CD4-positive, alpha-beta T cell treated with Interleukin-17A for 1 hour (primary cell): ENCODE data around the gene MBD5.

Experiments
- DNase-seq: peaks from one replicate; pipeline ENCODE4 v3.0.0-alpha.2; 2020

Gene MBD5

DNA sequence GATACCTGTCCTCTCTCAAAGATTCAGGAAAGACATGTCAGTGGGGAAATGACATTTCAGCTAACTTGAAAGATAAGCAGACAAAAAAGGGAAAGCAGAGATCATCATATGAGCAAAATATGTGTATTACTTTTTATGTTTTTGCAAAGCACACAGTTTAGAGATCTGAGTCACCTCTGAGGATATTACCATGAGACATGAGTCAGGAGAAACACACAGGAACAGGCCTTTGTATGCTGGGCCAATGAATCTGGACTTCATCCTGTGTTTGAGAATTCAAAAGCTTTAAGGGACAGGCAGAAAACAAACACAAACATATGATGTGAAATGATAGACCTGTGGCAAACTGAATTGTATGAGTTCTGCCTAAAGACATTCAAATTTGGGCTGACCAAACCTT lies 317.6 kb downstream of the MBD5 start:
- no peak for DNase-seq

DNA sequence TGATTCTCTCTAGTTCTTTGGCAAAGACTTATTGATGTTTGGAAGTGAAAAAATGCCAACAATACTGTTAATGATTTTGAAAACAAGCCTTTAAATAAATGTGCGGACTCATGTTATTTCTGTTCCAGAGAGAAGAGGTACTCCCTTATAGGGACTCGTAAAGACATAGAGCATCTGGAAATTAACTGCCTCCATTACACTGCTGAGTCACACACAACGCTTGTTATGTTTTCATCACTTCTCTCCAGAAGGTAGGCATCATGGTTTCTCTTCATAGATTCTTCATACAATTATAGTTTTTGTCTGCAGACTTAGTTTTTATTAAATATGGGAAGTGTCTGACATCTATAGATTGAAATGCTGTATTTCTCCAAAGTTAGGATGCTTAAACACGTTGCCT lies 321.2 kb downstream of the MBD5 start:
- no peak for DNase-seq

DNA sequence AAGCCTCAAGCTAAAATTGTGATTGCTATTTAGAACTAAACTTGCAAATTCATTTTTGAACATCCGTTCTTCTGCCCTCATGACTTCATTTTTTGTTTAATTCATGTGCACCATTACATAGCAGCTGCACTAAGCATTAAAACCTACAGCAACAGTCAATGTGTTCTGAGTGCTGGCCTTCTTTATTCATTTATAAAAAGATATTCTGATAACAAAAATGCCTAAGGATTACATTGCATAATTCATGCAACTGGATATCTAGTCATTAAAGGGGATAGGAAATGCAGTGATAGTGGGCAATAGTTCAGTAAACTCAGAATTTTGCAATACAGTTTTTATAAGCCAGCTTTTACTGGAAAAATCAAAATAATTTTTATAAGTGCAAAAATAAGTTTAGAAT lies 329.3 kb downstream of the MBD5 start:
- DNase-seq, result no peak

DNA sequence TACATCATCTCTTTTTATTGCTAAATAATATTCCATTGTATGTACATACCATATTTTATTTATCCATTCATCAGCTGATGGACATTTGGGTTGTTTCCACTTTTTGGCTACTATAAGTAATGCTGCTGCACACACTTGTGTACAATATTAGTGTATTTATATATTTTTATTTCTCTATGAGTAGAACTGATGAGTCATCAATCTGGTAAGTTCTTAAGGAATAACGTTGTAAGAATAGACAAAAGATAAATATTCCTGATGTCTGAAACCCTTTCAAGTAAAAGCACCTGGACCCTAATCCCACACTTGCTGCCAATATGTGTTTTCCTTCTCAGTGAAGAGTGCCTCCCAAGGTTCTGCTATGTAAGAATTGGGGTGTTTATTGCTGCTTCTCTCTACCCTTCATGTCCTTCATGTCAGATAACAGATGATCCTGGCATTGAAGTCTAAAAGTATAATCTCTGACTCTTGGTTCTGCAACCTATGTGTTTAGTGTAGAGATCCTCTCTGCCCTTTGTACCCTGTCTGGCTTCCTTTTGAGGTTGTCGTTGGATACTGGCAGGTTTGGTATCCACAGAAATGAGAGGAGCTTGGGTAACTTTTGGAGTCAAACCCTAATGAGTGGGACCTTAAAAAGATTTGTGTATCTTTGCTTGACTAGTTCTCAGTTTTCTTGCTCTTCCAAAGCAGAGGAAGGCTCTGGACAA lies 330.7 kb downstream of the MBD5 start:
- DNase-seq, result no peak

DNA sequence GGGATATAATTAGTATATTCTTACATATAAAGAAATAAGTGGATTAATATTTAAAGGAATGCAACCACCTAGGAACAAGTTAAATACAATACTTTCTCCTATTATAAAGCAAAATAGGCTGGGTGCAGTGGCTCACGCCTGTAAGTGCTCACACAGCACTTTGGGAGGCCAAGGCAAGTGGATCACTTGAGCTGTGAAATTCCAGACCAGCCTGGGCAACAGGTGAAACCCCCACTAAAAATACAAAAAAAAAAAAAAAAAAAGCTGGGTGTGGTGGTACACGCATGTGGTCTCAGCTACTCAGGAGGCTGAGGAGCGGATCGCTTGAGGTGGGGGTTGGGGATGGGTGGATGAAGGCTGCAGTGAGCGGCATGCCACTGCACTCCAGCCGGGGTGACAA lies 337.5 kb downstream of the MBD5 start:
- no peak for DNase-seq

DNA sequence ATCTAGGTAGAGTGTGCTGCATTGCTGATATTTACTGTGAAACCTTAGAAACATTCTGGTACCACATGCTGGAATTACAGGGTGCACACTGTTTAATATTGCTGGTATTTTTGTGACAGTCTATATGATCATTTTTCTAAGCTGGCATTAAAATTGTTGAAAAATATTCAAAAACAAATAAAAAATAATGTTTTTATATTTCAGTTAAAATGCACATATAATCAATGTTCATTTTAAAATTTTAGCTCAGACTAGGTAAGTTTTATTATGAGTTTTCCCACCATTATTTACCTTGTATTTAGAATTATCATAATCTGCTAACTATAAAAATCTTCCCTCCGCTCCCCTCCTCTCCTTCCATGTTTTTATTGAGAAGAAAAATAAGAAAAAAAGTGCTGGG lies 339.8 kb downstream of the MBD5 start:
- no peak for DNase-seq

DNA sequence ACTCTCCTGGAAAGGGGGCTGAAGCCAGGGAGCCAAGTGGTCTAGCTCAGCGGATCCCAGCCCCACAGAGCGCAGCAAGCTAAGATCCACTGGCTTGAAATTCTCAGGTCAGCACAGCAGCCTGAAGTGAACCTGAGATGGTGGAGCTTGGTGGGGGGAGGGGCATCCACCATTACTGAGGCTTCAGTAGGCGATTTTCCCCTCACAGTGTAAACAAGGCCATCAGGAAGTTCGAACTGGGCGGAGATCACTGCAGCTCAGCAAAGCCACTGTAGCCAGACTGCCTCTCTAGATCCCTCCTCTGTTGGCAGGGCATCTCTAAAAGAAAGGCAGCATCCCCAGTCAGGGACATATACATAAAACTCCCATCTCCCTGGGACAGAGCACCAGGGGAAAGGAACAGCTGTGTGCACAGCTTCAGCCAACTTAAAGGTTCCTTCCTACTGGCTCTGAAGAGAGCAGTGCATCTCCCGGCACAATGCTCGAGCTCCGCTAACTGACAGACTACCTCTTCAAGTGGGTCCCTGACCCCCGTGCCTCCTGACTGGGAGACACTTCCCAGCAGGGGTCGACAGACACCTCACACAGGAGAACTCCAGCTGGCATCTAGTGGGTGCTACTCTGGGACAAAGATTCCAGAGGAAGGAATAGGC lies 341.4 kb downstream of the MBD5 start:
- no peak for DNase-seq

DNA sequence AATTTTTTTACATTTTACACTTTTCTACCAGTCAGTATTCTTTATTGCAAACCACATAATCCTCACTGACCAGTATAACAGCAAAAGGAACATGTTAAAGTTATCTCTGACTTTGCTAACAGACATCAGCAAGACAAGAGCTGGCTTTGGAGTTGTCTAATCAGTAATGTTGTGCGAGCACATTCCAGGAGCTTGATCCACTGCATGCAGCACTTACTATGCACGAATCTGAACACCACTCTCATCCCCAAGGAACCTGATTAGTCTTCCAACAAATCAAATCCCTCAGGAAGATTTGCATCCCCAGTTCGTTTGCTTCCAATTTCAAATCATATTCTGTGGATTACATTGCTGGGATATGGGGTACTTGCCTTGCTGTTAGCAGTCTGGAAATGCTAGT lies 354.3 kb downstream of the MBD5 start:
- DNase-seq, result no peak

DNA sequence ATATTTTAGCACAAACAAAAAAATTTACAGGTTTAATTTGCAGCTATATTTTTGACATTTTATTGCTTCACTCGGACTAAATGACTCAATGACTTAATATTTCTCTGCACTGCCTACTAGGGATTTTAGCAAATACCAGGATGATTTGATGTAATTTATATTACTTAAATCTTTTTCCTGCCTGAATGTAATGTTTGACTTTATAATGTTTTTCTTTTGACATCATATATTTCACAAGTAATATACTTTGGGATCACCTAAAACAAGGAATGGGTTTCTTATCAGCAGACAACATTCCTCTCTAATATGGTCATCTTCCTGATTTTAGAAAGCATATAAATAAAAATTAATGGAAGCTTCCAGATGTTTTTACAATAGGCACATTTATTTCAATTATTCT lies 370.4 kb downstream of the MBD5 start:
- DNase-seq, result no peak

DNA sequence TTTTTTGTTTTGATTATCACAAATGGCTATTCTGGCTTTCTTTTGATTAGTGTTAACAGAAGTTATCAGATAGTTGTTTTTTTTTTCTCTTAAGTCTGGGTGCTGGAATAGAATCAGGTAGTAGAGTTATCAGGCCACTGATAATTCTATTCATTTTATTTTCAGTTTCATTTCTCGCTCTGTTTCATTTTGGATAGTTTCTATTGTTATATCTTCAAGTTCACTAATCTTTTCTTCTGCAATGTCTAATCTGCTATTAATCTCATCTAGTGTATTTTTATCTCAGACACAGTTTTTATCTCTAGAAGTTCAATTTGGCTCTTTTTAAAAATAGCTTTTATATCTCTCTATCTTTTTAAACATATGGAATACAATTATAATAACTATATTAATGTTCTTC lies 381.9 kb downstream of the MBD5 start:
- DNase-seq, result no peak

DNA sequence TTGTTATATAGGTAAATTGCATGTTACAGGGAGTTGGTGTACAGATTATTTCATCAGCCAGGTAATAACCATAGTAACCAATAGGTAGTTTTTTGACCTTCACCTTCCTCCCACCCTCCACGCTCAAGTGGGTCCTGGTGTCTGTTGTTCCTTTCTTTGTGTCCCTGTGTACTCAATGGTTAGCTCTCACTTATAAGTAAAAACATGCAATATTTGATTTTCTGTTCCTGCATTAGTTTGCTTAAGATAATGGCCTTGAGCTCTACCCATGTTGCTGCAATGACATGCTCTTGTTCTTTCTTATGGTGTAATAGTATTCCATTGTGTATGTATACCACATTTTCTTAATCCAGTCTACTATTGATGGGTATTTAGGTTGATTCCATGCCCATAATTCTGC lies 390.0 kb downstream of the MBD5 start:
- no peak for DNase-seq

DNA sequence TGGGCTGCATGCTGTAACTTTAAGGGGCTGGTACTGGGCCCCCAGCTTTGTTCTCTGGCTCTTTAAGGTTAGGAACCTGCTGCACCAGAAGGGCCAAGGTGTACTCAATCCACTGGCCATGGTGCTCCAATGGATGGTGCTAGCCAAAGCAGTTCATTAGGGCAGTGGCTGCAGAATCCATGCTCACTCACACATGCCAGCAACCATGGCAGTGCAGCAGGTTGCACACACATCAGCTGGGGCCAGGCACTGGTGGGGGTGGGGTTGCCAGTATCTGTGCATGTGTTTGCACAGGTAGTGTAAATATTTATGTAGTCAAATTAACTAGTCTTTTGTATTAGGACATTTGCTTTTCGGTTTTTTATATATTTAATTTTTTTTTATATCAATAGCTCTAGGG lies 395.4 kb downstream of the MBD5 start:
- no peak for DNase-seq

DNA sequence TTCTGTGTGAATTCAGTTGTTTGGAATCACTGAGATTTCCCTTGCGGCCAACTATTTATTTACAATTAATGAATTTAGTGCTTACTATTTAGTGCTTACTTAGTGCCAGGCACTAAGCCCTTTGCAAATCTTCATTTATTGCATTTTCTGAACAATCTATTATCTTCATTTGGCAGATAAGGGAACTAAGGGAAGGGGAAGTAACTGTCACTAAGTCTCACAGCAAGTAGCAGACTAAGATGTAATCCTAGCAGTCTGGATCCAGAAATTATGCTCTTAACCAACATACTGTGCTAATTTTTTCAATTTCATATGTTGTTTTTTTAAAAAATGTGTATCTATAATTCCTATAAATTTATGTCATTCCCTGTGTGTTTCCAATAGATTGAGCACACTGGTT lies 409.2 kb downstream of the MBD5 start:
- no peak for DNase-seq

DNA sequence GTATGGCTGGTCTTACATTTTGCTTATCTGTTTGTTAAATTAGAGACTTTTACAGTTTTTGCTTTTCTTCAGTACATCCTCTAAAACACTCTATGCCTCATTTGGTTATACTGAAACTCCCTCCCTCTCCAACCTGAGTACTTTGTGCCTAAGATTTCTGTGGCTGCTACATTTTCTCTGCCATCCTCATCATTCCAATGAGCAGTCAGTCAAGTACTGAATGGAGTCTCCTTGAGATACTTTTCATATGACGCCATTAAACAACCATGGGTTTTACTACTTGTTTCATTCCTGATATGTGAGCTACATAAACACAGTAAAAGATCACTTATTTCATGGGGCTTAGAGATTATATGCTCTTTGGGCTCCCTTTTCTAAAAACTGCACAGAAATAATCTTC lies 427.0 kb downstream of the MBD5 start:
- no peak for DNase-seq

DNA sequence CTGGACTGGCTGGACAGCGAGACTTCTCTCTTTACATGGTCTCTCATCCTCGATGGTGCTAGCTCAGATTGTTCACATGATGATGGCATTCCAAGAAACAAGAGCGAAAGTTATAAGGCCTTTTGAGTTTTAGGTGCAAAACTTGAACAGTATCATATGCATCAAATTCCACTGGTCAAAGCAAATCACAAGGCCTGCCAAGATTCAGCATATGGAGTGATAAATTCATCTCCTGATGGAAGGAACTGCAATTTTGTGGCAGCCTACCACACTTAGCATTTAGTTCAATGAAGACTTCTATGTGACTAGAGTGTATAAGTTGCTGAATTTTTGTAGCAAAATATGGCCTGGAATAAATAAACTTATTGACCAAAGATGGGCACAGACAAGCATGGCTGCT lies 429.6 kb downstream of the MBD5 start:
- no peak for DNase-seq

DNA sequence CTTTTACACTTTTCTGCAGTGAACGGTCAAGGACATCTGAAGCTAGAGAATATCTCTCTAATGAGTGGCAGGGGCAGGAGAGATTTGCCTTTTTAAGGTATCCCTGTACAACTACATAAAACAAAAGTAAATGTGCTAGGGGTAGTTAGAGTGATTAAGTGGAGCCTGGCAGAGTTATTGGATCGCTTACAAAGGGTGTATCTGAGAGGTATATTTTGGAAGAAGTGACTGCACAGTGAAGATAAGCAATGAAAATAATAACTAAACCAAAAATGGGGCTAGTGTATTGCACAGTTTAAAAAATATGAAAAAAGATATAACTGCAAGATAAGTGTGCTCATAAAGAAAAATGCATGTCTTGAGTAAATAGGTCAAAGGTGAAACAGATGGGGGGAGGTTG lies 430.2 kb downstream of the MBD5 start:
- DNase-seq, result no peak

DNA sequence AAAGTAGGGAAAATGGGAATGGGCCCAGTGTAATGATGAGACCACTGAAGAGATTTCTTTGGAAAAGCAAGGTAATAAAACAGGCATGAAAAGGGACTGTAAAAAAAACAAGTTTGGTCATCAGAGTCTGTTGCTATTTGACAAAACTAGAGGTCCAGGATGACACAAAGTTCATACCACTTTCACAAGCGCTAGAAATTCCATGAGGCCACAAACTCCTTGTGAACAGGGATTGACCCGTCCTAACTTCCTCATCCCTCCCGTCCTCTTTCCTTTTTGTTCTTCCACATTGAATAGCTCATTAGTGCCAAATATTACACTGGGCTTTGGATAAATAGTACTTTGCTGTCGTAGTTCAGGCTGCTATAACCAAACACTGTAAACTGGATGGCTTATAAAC lies 434.9 kb downstream of the MBD5 start:
- DNase-seq, result no peak

DNA sequence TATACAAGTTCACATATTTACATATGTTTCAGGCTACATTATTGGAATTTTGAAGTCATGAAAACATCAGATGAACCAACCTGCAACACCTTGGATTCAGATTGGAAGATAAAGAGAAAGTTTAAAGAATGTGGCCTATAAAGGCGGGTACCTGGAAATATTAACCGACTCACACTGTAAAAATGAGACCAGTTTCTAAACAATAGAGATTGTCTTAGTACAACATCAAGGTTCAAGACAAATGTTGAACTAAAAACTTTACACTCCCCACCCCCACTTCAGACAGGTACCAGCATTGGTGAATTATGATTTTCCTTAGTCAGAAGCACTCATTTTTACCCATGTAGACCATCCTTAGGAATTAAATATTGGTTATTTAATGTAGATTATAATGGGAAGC lies 437.3 kb downstream of the MBD5 start:
- no peak for DNase-seq

DNA sequence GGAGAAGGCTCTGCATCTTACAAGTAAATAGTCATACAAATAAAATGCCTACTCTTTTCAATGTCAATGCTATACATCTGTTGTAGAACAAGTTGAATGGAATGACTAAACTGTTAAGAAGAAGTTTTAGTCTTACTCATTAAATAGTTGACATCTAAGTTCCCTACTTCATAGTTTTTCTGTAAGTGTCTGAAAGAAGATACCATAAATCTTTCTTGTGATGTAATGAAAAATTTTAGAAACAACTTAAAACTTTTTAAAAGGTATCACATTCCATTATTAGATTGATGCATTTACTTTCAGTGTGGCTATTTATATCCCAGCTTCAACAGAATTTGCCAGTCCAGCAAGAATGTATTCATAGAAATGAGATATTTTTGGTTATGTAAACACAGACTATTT lies 438.5 kb downstream of the MBD5 start:
- no peak for DNase-seq

DNA sequence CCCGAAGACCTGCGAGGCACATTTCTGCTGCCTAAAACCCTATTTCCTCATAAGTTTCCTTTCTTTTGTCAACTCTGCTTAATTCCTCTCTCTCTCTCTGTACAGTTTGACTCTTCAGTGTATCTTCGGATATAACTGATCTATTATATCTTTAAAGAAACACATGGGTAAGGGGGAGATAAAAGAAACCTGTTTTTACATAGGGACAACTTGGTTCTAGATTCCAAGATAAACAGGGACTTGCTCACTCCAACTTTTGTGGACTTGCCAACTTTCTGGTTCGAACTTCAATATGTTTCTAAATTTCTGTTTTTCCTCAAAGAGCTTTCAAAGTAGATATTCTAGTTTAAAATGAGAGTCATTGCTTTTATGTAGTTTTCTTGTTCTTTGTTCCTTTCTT lies 441.0 kb downstream of the MBD5 start:
- no peak for DNase-seq

DNA sequence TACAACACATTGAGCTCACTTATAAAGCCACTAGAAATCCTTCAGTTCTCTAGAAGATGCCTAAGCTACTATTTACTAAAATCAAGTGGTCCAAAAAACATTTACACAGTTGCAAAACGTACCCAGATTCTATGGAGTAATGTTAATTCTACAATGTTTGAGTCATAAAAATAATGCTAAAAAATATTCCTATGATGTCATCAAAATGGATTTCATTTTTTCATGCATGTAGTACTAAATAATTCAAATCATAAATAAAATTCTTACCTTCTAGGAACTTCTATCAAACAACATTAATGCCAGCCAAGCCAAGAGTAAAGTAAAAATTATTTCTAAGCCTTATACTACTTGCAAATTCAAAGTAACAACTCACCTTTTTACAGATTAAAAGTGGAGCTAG lies 454.7 kb downstream of the MBD5 start:
- DNase-seq, result no peak

DNA sequence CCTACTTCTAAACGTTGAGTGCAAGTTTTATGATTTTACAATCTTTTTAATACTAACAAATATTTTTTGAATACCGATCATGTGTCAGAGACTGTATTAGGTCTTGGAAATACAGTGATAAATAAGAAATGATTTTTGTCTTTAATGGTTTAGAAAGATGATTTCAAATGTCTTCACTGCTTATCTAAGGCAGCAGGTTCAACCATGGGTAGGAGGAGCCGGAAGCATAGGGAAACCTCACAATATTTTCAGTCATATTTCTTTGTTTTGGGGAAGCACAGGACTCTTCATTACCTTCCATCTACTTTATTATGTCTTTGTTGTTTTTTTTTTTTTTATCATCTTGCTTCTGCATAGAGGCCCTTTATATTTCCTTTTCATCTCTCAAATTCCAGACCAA lies 458.5 kb downstream of the MBD5 start:
- no peak for DNase-seq

DNA sequence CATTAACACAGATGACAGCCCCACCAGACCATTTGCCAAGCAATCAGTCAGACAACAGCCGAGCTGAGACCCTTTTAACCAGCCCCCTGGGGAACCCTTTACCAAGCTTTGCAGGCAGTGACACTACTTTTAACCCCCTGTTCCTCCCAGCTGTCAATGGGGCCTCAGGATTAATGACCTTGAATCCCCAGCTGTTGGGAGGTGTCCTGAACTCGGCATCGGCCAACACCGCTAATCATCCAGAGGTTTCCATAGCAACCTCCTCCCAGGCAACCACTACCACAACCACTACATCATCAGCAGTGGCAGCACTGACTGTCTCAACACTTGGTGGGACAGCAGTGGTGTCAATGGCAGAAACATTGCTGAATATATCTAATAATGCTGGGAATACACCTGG lies 462.8 kb downstream of the MBD5 start:
- no peak for DNase-seq

DNA sequence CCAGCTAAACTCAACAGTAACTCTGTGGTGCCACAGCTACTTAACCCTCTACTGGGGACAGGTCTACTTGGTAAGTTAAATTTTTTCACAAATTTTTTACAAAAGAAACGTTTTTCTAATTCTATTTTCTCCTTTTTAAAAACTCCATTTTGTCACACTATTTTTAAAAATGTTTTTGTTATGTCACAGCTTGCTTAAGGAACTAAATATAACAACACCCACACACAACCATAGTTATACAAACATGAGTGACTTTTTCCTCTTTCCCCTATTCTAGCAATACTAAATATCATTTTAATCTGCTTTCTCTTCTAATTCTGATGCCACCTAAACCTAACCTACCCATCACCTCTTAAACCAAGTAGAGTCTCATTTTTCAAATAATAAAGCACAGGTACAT lies 463.2 kb downstream of the MBD5 start:
- no peak for DNase-seq

DNA sequence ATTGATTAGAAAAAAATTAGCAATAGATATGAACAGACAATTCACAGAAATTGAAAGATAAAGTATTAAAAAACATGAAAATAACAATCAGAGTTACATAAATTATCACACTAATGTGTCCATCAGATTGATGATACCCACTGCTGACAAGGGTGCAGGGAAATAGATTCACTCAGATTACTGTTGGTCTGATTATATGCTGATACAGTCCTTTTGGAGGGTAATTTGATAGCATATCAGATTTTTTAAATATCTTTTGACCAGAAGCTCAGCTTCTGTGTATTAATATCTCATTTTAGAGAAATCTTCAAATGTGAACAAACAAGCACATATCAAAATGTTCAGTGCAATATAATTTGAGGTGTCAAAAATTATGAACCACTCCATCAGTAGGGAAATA lies 465.8 kb downstream of the MBD5 start:
- no peak for DNase-seq
